Uterus (tissue), 4 donors: ENCODE measurements around the gene NAA60. TPM values are rescaled to one million over a fixed set of nuclear protein-coding genes. Genes with fewer than 3 reads are reported as not detected.

Experiments used
- DNase-seq, 2 donors: peaks; one replicate each; pipeline ENCODE4 v3.0.0-alpha.2; 2019 to 2020
- H3K27ac ChIP-seq, 2 donors: fragments of 200-600 bp; sonication (generic); 1 replicate in 1 of 2; 2 replicates in 1 of 2; pipeline ENCODE4 v1.5.1; 2016 to 2018
- H3K27me3 ChIP-seq, 2 donors: fragments of 200-600 bp; sonication (generic); one replicate each; pipeline ENCODE4 v1.5.1; 2018 to 2019; ENCODE audit warnings: control low read depth in 1 of 2
- H3K36me3 ChIP-seq, 2 donors: fragments of 200-600 bp; sonication (generic); one replicate each; pipeline ENCODE4 v1.5.1; 2019; ENCODE audit warnings: control low read depth in 1 of 2
- H3K4me1 ChIP-seq, 2 donors: fragments of 200-600 bp; sonication (generic); one replicate each; pipeline ENCODE4 v1.5.1; 2018 to 2019; ENCODE audit warnings: control low read depth in 1 of 2
- H3K4me3 ChIP-seq, 2 donors: fragments of 200-600 bp; sonication (generic); 1 replicate in 1 of 2; 2 replicates in 1 of 2; pipeline ENCODE4 v1.5.1; 2018 to 2019; ENCODE audit warnings: mild to moderate bottlenecking in 1 of 2
- H3K9me3 ChIP-seq, 2 donors: fragments of 200-600 bp; sonication (generic); one replicate each; pipeline ENCODE4 v1.5.1; 2019; ENCODE audit warnings: control low read depth in 1 of 2
- CTCF ChIP-seq, 4 experiments: fragments of 200-600 bp in 2 of 4; fragments of 450-650 bp in 2 of 4; sonication (generic) in 2 of 4; IDR thresholded peaks; one replicate each; pipeline ENCODE4 v1.5.1; 2016 to 2019; ENCODE audit warnings: antibody characterized with exemption in 4 of 4, mild to moderate bottlenecking in 2 of 4, moderate library complexity in 1 of 4
- POLR2A ChIP-seq, 2 donors: fragments of 450-650 bp; IDR thresholded peaks; one replicate each; pipeline ENCODE4 v1.6.1; 2016; ENCODE audit warnings: antibody characterized with exemption in 2 of 2, mild to moderate bottlenecking in 1 of 2, moderate library complexity in 1 of 2
- intact Hi-C: fragments of 100-400 bp; cut with DNase I; formaldehyde crosslinking; loops from one replicate; pipeline ENCODE4 v1.15.1; 2023; ENCODE audit warnings: low total_unique reads
- total RNA-seq, 4 donors: library from RNA; depleted of rRNA in 3 of 4; stranded (reverse); fragments of >200 nt in 3 of 4; gene quantifications; one replicate each; pipeline versions ENCODE4 v1.1.0 to v1.2.4, GENCODE V29; 2014 to 2023
- donor health status: DM: yes; HTN: yes; CAD: no.

The NAA60 gene
- total RNA-seq, 4 donors from 2014 or later = 17.4 to 45.1 (median 27.9) TPM

DNA sequence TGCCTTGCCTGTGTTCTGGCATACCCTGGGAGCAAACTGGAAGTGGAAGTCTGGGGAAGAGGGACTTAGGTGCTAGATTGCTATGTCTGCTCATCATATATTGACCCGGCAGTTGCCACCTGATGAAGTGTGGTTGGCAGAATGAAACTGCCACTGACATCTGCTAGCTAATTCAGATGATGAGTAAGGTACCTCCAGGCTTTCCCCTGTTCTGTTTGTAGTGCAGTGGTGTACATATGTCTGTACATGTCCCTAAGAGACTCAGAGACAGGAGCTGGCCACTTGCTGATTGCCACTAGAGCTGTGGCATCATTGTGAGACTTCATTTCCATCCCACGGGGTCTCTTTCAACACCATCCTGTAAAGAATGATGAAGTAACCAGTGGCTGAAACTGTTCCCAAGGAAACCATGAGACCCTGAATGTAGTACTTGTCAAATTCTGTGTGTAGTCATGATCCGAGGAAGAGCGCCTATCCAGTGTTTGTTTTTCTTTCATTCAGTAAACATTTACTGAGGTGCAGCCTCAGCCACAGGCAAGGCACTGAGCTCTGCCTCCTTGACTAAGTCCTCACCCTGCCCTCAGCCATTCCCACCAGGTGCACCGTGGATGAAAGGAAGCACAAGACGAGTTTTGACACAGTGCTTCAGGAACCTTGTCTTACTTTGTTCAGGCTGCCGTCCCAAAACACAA, 70.6 kb downstream of the NAA60 start:
- Histone ChIP-seq H3K9me3 (no peaks in the 10 kb centered on the region), H3K27ac (no peak overlapping the region), H3K36me3 (no peaks in the 10 kb centered on the region), H3K27me3 (no peaks in the 10 kb centered on the region), H3K4me1 (no peaks in the 10 kb centered on the region), H3K4me3 (no peak overlapping the region)
- TF ChIP-seq POLR2A (IDR thresholded peaks at IDR 0.05) (no peak), CTCF (IDR thresholded peaks at IDR 0.05) (no peak)
- no peak for DNase-seq
- intact Hi-C loops = no loop called here

GRCh38 chr16:3514621-3515020, 71.1 kb downstream of the NAA60 start:
- no peak overlapping the region for H3K4me3 ChIP-seq
- DNase-seq = no peak
- TF ChIP-seq CTCF (IDR thresholded peaks at IDR 0.05) (no peak), POLR2A (IDR thresholded peaks at IDR 0.05) (no peak)
- intact Hi-C loops = no loop called here
- H3K27me3 ChIP-seq = no peaks in the 10 kb centered on the region
- no peaks in the 10 kb centered on the region for H3K9me3 ChIP-seq
- no peaks in the 10 kb centered on the region for H3K36me3 ChIP-seq
- H3K4me1 ChIP-seq = peaks cover 0 to 3% of the 10 kb centered on the region in 2 donors
- no peak overlapping the region for H3K27ac ChIP-seq

DNA sequence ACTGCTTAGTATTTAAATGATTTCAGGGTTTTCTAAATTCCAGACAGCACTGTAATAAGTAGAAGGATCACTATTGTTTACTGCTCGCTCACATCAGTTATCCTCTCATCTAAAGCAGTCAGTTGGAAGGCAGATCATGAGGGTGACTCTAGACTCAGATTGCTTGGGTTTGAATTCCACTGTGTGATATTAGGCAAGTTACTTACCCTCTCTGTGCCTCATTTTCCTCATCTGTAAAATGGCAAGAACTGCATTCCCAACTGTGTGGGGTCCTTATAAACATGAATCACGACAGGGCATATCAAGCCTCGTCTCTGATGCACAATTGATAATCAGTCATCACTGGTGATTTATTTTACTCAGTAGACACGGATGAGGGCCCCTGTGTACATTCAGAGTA, 72.4 kb downstream of the NAA60 start:
- TF ChIP-seq POLR2A (IDR thresholded peaks at IDR 0.05) (no peak), CTCF (IDR thresholded peaks at IDR 0.05) (no peak)
- no peaks in the 10 kb centered on the region for H3K36me3 ChIP-seq
- H3K27me3 ChIP-seq = no peaks in the 10 kb centered on the region
- DNase-seq = no peak
- no peak overlapping the region for H3K27ac ChIP-seq
- H3K9me3 ChIP-seq = no peaks in the 10 kb centered on the region
- intact Hi-C loops = no loop called here
- H3K4me3 ChIP-seq = no peak overlapping the region
- peaks cover 0 to 4% of the 10 kb centered on the region in 2 donors for H3K4me1 ChIP-seq

GRCh38 chr16:3518292-3518985, 75.0 kb downstream of the NAA60 start:
- no peak for DNase-seq
- H3K4me1 ChIP-seq = peaks cover 0 to 4% of the 10 kb centered on the region in 2 donors
- H3K27ac ChIP-seq = peak overlapping the region in 1 of 2 donors; percentile 87

More at GRCh38 chr16:3518292-3518985, 75.0 kb downstream of the NAA60 start:
- intact Hi-C loops = no loop called here
- Histone ChIP-seq H3K36me3 (no peaks in the 10 kb centered on the region), H3K4me3 (no peak overlapping the region), H3K27me3 (no peaks in the 10 kb centered on the region), H3K9me3 (no peaks in the 10 kb centered on the region)
- TF ChIP-seq CTCF (IDR thresholded peaks at IDR 0.05) (no peak), POLR2A (IDR thresholded peaks at IDR 0.05) (no peak)
